IPS DF 6.9 (cell line): Measurements from ENCODE around the gene WDR64.
"Not testable (repeated sequence)": the region's sequence is repeated elsewhere in the genome, so short reads cannot be mapped to it uniquely, and the experiment has no call there.

Experiments
- DNase-seq: peaks from one replicate; pipeline ENCODE4 v3.0.0-alpha.2; 2013; ENCODE audit warnings: low read depth, low spot score
- H3K27ac ChIP-seq: one replicate; pipeline ENCODE4 v1.5.1; 2013; ENCODE audit warnings: low read length, control low read depth
- H3K27me3 ChIP-seq: 2 replicates; pipeline ENCODE4 v1.6.1; 2013; ENCODE audit warnings: mild to moderate bottlenecking, low read length; ENCODE audit not compliant: control insufficient read depth, insufficient read depth
- H3K36me3 ChIP-seq: 2 replicates; pipeline ENCODE4 v1.6.1; 2013; ENCODE audit warnings: low read length; ENCODE audit not compliant: control insufficient read depth, insufficient read depth
- H3K4me1 ChIP-seq: 2 replicates; pipeline ENCODE4 v1.6.1; 2013; ENCODE audit warnings: low read length; ENCODE audit not compliant: control insufficient read depth, insufficient read depth
- H3K4me3 ChIP-seq: 2 replicates; pipeline ENCODE4 v1.5.1; 2013; ENCODE audit warnings: mild to moderate bottlenecking, low read length
- H3K9me3 ChIP-seq: 2 replicates; pipeline ENCODE4 v1.6.1; 2013; ENCODE audit warnings: low read length, inconsistent platforms; ENCODE audit not compliant: control insufficient read depth, insufficient read depth
- WGBS: extraction: QIAGEN DNeasy Blood & Tissue Kit; methylation state at CpG from one replicate; pipeline ENCODE4 v1.1.7; 2013; ENCODE audit warnings: mixed read lengths, missing lambda C conversion rate; ENCODE audit not compliant: insufficient read length, insufficient coverage; 5-methylcytosine and 5-hydroxymethylcytosine counted together

Gene WDR64

DNA sequence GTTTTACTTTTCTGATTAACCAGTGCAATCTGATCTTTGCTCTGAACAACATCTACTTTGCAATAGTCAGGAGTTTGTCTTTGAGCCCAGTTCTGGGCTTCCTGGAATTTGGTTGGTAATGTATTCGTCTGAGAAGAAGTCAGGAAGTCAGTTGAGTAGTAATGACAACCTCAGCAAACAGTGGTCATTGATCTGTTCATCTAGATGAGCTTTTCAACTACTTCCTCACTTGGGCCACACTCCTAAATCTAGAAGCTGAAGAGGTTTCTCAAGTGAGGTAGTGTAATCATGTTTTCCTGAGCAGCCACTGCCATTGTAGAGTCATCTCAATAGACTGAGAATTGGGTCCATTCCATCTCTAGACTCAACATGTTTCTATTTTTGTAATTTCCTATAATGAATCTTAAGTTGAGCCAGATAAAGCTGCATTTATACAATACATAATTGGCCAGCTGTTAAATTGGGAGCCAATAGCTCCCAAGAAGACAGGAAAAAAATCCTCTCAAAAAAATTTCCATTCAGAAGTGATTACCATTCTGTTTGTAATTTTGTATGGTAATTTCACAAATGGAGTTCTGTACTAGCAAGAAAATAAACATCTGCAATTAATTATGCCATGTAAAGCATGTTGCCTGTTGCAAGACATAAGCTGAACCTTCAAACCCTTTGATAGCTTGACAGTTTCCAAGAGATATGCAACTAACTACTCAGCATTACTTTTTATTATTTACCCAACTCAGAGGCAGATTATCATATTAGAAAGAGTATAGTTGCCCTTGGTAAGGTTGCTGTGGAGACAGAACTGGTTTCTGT, 49.6 kb downstream of the WDR64 start:
- no peaks in the 10 kb centered on the region for H3K36me3 ChIP-seq
- no peaks in the 10 kb centered on the region for H3K27me3 ChIP-seq
- no peak overlapping the region for H3K4me3 ChIP-seq
- H3K9me3 ChIP-seq: no peaks in the 10 kb centered on the region; the same call in 1 of the 2 replicates
- WGBS: no CpG with 5 or more reads among the region's 1 CpG
- H3K27ac ChIP-seq: no peak overlapping the region
- no peak for DNase-seq
- H3K4me1 ChIP-seq: no peaks in the 10 kb centered on the region

DNA sequence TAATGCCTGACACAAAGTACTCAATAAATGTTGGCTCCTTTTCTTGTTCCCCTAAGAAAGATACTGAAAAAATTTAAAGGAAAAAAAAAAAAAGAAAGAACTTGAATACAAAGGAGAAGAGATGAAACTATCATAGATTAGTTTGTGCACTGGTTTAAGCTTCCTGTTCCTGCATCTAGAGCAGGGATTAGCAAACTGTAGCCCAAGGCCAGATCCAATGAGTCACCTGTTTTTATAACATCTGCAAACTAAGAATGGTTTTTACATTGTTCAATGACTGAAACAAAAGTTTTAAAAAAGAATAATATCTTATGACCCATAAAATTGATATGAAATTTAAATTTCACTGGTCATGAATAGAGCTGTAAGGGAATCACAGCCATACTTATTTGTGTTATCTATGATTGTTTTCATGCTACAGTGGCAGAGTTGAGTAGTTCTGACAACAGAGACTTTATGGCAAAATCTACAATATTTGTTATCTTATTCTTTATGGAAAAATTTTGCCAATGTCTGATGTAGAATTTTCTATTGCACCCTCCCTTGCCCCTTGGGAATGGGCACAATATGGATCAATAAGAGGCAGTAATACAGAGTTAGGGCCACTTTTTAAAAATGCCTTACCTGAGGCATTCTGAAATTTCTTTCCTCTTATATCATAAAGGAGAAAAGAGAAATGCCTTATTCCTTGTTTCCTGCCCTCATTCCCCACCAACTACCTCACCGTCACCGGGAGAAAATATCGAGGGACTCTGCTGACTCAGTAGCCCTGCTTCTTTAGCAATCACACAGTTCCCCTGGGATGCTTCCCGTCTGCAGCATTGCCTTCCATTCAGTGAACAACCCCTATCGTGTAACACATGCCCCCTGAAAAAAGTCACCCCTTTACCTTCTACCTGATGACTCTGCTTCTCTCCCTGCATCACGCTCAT, 50.6 kb downstream of the WDR64 start:
- DNase-seq: no peak
- Histone ChIP-seq H3K4me3 (no peak overlapping the region), H3K9me3 (no peaks in the 10 kb centered on the region; the same call in 1 of the 2 replicates), H3K36me3 (no peaks in the 10 kb centered on the region), H3K27ac (no peak overlapping the region), H3K4me1 (no peaks in the 10 kb centered on the region), H3K27me3 (no peaks in the 10 kb centered on the region)
- no CpG with 5 or more reads among the region's 6 CpGs for WGBS

DNA sequence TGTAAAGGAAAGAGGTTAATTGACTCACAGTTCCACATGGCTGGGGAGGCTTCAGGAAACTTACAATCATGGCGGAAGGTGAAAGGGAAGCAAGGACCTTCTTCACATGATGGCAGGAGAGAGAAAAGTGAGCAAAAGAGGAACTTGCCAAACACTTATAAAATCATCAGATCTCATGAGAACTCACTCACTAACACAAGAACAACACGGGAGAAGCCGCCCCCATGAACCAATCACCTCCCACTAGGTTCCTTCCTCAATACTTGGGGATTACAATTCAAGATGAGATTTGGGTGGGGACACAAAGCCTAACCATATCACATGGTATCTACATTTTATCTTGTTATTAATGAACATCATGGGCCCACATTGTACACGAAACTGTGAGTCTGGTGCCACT, 51.7 kb downstream of the WDR64 start:
- H3K9me3 ChIP-seq, H3K27ac ChIP-seq, H3K36me3 ChIP-seq, DNase-seq, H3K4me1 ChIP-seq, H3K4me3 ChIP-seq, H3K27me3 ChIP-seq: not testable (repeated sequence)
- no CpG with 5 or more reads among the region's 4 CpGs for WGBS

DNA sequence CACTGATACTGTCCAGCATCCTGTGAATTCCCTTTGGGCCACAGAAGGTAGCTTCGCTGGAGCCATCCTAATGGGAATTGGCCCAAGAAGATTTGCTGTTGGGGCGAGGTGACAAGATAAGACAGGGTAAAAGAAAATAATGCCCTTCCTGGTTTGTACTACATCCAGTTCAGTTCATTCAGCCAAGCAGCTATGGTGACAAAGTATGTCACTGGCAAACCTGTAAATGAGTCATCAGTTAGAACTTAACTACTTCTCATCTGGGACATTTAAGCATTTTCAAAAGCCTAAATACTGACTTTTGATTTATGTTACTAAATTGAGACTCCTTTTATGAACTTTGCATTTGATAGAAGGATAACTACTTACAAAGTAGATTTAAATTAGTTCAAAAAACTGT, 54.2 kb downstream of the WDR64 start:
- H3K4me3 ChIP-seq: no peak overlapping the region
- DNase-seq: no peak
- no peaks in the 10 kb centered on the region for H3K36me3 ChIP-seq
- no peaks in the 10 kb centered on the region for H3K27me3 ChIP-seq
- H3K9me3 ChIP-seq: no peaks in the 10 kb centered on the region; the same call in 1 of the 2 replicates
- no peak overlapping the region for H3K27ac ChIP-seq
- no peaks in the 10 kb centered on the region for H3K4me1 ChIP-seq
- no CpG with 5 or more reads among the region's 2 CpGs for WGBS

DNA sequence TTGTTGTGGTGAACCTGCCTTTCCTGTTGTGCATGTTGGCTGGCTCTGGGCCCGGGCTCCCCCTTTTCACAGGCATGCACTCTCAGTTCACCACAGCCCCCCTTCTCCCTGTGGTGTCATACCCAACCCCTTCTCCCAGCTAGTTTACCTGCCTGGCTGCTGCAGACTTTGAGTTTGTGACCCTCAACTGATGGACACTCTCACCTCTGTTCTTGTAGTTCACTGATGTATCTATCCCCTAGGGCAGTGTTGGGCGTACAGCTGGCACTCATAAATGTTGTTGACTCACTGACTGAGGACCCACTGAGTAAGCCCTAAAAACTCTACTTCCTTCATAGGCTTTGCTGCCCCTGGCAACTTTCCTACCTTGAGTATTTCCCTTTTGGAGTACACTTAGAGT, 54.9 kb downstream of the WDR64 start:
- Histone ChIP-seq H3K4me3 (no peak overlapping the region), H3K27me3 (no peaks in the 10 kb centered on the region), H3K9me3 (no peaks in the 10 kb centered on the region; the same call in 1 of the 2 replicates), H3K27ac (no peak overlapping the region), H3K36me3 (no peaks in the 10 kb centered on the region), H3K4me1 (no peaks in the 10 kb centered on the region)
- WGBS: no CpG with 5 or more reads among the region's 2 CpGs
- no peak for DNase-seq

DNA sequence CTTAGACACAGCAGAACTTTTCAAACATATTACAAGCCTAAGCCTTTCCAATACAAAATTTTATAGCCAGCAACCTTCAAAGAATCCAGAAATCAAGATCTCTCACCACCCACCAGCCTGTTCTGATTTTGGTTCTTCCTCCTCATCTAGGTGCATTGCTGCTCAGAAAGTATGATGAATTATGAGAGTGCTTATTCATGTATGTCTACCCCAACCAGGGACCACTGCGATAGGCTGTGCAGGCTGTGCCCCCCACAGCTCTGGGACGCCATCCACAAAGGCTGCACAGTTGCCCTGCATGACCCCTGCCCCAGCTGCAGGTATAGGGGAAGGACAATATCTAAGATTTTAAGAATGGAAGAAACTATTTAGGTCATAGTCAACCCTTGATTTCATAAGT, 55.4 kb downstream of the WDR64 start:
- H3K27me3 ChIP-seq: no peaks in the 10 kb centered on the region
- no CpG with 5 or more reads among the region's 2 CpGs for WGBS
- no peak for DNase-seq
- H3K36me3 ChIP-seq: no peaks in the 10 kb centered on the region
- H3K4me1 ChIP-seq: no peaks in the 10 kb centered on the region
- H3K27ac ChIP-seq: no peak overlapping the region
- H3K9me3 ChIP-seq: no peaks in the 10 kb centered on the region; the same call in 1 of the 2 replicates
- no peak overlapping the region for H3K4me3 ChIP-seq

DNA sequence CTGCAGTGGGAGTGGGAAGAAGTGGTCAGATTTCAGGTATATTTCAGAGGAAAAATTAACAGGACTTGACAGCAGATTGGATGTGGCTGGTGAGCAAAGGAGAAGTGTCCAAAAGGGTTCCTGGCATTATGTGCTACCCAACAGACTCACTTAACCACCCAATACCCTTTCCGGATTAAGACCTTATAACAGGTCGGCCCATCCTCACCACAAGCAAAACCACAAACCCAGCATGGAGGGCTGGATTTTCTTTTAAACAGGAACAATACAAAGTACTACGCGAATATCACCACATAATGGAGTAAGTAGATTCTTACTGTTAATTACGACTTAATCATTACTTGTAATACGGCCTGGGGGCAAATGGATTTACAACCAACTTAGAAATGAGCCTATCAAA, 59.2 kb downstream of the WDR64 start:
- no peak for DNase-seq
- Histone ChIP-seq H3K9me3 (no peaks in the 10 kb centered on the region), H3K4me3 (no peak overlapping the region), H3K27ac (no peak overlapping the region), H3K36me3 (no peaks in the 10 kb centered on the region), H3K27me3 (no peaks in the 10 kb centered on the region), H3K4me1 (no peaks in the 10 kb centered on the region)
- no CpG with 5 or more reads among the region's 6 CpGs for WGBS

DNA sequence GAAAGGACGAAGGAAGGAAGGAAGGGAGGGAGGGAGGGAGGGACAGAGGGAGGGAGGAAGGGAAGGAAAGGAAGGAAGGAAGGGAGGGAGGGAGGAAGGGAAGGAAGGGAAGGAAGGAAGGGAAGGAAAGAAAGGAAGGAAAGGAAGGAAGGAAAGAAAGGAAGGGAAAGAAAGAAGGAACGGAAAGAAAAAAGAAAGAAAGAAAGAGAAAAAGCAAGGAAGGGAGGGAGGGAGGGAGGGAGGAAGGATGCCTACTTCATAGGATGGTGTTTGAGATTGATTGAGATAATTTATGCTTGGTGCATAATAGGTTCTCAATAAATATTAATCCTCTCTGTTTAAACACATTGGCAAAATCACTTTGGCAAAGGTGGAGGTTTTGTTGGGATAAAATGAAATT, 61.2 kb downstream of the WDR64 start:
- H3K4me3 ChIP-seq: no peak overlapping the region
- H3K27ac ChIP-seq: no peak overlapping the region
- no peaks in the 10 kb centered on the region for H3K36me3 ChIP-seq
- no peak for DNase-seq
- no peaks in the 10 kb centered on the region for H3K4me1 ChIP-seq
- no CpG with 5 or more reads among the region's 2 CpGs for WGBS
- no peaks in the 10 kb centered on the region for H3K27me3 ChIP-seq
- no peaks in the 10 kb centered on the region for H3K9me3 ChIP-seq

DNA sequence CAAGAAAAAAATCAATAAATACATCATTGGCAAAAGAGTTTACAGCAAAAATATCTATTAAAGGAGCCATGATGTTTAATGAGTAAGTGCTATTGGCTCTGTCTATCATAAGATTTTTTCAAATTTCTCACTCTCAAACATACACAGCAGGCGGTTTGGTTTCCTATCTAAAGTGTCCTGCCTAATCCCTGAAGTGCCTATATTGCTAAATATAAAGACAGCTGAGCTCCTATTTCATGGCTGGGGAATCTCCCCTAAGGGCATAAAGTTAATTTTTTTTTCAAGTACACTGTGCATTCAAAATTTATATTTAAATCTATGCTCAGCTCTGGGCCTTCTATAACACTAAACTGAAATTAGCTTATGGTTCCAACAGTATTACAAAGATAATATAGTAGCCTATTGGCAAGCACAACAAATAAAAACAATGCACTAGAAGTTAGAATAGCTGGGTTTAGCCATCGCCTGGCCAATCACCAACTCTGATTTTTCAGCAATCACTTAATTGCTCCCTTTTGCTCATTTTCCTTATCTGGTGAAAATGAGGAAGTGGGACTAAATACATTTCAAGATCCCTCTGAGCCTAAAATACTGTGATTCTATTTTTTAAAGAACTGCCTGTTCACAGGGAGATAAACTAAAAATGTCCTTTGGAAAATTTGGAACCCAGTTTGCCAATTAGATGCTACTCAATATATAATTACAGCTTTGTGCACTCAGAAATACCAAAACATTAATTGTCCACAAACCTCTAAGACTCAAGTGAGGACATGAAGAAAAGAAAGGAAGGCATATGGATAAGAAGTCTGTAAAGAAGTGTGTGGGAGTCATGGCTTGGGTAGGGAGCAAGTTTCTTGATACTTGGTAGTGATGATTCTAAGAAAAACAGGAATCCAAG, 62.5 kb downstream of the WDR64 start:
- H3K27me3 ChIP-seq: no peaks in the 10 kb centered on the region
- H3K4me1 ChIP-seq: no peaks in the 10 kb centered on the region
- WGBS: no CpG with 5 or more reads among the region's 2 CpGs
- H3K36me3 ChIP-seq: no peaks in the 10 kb centered on the region
- H3K27ac ChIP-seq: no peak overlapping the region
- no peaks in the 10 kb centered on the region for H3K9me3 ChIP-seq
- no peak for DNase-seq
- H3K4me3 ChIP-seq: no peak overlapping the region

DNA sequence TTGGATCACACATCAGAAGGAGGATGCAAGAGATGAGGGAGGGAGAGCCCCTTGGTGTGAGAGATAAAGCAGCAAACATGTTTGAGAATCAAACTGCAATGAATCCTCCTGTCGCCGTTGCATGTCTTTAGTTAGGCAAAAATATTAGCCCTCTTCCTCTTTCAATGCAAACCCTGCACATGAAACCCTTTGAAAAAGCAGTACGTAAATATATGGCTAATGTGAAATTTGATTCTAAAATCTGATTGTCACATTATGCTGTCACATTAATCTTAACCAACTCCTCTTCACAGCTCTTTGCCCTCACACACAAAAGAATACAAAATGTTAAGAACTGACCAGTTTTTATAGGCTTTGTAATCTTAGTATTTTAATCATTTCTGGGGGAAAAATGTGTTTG, 63.4 kb downstream of the WDR64 start:
- Histone ChIP-seq H3K4me1 (no peaks in the 10 kb centered on the region), H3K9me3 (no peaks in the 10 kb centered on the region), H3K27me3 (no peaks in the 10 kb centered on the region), H3K36me3 (no peaks in the 10 kb centered on the region), H3K4me3 (no peak overlapping the region), H3K27ac (no peak overlapping the region)
- no peak for DNase-seq
- no CpG with 5 or more reads among the region's 3 CpGs for WGBS
